Activated CD4-positive, alpha-beta T cell treated with anti-CD3 and anti-CD28 coated beads for 48 hours (primary cell): ENCODE measurements around the gene GSTCD.
A peak's percentile ranks its signal among the peaks of the same experiment; 100 is the strongest.
"Not testable (repeated sequence)": the region's sequence is repeated elsewhere in the genome, so short reads cannot be mapped to it uniquely, and the experiment has no call there.

Experiments
- DNase-seq: peaks from one replicate; pipeline ENCODE4 v3.0.0-alpha.2; 2020

The GSTCD gene, protein sequence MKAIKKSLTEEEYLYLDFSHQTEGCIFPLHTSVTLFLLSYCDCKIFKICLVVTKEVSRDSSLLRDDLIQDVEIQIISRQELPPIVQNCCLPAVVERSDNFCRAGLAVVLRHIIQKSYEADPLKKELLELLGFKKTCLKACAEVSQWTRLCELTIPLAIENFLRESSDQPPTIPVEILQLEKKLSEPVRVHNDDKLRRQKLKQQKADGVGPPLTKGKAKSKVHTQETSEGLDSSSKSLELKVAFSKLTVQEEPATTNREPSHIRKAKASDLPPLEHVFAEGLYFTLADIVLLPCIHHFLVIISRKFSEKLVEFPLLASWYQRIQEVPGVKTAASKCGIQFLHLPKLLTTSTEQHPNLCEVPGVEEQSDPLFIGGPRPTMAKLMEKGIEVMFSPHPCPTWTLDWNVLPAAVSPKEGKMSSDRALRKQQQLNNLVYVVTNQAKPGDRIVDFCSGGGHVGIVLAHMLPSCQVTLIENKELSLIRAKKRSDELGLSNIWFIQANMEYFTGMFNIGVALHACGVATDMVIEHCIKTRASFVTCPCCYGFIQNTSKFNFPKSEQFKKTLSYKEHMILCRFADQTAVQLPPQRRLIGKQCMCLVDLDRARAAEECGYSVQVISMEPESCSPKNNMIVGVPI

DNA sequence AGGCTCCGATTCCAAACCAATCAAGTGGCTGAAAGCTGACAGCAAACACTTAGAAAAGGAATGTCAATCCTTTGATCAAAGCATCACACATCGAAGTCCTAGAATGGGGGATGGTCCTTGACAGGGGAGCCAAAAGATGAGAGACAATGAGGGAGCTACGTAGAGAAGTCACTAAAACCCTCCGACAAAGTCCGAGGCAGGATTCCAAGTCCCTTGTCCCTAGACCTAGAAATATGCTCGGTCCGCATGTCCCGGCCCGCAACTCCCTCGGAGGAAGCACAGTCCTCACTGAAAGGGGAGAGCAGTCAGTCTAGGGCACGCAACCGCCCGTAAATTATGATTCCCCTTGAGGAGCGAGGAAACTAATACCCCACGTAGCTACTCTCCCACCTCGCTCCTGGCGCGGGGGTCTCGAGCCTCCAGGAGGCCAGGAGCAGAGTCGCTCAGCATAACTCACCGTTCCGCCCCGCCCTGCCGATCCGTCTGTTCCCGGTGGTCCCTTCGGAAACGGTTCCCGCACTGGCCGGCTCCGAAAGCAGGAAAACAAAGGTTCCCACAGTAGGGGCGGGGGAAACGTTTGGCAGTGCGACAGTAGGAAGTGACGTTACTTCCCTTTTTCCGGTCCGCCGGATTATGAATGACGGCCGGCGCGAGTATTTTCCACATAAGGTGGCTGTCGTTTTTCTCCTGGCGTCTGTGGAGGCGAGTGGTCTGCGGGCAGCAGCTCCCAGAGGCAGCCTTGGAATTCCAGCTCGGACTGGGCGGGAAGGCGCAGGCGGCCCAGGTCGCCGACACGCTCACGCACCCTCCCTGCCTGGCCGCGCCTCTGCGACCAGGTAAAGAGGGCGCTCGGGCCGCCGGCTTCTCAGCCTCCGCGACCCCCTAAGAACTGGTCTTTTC, at the start of gene GSTCD, which contains the start of gene INTS12:
Gene GSTCD (plus strand): TSS at position 604 of the 900 bp plus-strand sequence. CDS start 8,830 bp downstream, outside the sequence.
Gene INTS12 (minus strand): TSS at position 509 of the 900 bp plus-strand sequence. CDS start 8,684 bp downstream, outside the sequence.
- DNase-seq, result peak; percentile 93

DNA sequence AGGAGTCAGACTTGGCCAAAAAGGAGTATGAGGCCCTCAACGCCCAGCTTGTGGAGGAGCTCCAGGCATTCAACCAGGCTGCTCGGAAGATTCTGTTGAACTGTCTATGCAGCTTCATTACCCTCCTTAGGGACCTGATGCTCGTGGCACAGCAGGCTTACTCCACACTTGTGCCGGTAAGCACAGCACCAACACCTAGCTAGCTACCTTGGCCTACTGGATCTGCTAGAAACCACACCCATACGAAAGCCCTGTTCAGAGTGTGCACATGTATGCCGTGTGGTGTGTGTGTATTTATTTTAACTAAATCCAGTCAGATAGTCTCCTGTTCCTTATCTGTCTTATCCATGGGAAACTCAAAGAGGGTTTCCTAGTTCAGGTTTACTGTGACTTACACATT, 49.4 kb upstream of the GSTCD start:
- no peak for DNase-seq

DNA sequence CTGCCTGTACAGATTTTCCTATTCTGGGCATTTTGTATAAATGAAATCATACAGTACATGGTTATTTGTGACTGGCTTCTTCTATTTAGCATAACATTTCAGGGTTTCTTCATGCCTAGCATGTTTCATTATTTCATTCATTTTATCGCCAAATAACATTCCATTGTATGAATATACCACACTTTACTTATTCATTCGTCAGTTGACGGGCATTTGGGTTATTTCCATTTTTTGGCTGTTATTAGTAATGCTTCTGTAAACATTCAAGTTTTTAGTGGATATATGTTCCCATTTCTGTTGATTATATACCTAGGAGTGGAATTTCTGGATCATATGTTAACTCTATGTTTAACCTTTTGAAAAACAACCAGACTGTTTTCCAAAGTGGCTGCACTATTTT, 47.6 kb upstream of the GSTCD start:
- DNase-seq, result no peak

DNA sequence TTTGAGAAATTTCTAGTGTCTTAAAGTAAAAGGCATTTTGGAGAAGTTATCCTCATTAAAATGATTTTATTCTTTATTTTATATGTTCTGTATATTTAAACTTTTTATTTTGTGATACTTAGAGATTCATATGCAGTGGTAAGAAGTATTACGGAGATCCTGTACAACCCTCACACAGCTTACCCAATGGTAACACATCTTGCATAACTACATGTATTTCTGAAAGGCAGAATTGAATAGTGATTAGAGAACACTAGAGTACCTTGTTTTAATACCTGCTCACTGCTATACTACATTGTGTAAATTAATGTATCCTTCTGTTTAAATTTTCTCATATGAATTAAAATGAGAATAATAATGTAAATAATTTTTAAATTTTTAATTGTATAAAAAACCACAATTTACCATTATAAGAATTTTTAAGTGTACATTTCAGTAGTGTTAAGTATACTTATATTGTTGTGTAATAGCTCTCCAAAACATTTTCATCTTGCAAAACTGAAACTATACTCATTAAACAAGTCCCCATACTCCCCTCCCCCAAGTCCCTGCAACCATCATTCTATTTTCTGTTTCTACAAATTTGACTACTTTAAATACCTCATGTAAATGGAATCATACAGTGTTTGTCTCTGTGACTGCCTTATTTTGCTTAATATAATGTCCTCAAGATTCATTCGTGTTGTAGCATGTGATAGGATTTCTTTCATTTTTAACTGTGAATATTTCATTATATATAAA, 45.5 kb upstream of the GSTCD start:
- no peak for DNase-seq

DNA sequence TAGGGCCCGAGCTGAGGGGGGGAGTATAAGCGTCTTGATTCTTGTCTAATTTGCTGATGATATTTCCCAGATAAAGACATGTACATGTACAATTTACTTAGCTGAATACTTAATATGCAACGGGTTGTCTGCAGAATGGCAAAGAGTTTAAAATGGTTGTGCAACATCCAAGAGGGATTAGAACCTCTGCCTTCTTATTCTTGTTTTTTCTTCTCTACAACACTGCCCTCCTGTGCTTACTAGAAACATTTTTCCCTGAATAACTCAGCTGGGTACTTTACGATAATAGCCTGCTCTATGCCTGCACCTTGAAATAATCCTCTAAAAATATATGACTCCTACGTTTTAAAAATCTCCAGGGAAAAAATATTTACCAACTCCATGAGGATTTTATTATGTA, 41.9 kb upstream of the GSTCD start:
- no peak for DNase-seq

DNA sequence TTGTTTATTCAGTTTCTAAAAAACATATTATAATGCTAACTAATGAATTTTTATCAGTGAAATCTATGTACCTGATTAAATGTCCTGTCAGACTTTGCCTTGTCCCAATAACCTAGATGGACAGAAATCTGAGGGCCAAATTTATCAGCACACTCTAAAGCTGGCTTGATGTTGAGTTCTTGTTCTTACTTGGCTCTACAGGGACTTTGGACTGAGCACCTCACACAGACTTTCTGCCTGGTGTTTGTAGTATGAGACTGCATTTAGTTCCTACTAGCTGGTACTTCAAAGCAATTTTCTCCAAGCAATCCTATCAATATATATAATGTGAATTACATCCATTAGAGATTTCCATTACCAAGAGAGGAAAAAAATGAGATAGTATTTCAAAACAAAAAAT, 37.9 kb upstream of the GSTCD start:
- DNase-seq, result no peak

DNA sequence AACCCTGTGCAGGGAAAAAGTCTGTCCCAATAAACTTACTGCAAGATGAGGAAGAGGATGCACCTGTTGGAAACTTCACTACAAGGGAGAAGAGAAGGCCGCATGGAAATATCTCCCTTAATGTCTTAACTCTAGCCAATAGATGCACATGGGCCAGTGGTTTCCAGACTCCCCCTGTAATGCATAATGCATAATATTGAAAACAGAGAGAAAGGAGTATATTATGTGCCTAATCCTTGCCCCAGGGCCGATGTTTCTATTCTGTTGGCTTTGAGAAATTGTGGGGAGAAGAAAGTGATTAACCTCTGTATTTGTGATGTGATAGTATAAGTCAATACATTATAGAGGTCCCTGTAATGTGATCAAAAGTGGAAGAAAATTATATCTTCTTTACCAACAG, 37.3 kb upstream of the GSTCD start:
- DNase-seq, result no peak

DNA sequence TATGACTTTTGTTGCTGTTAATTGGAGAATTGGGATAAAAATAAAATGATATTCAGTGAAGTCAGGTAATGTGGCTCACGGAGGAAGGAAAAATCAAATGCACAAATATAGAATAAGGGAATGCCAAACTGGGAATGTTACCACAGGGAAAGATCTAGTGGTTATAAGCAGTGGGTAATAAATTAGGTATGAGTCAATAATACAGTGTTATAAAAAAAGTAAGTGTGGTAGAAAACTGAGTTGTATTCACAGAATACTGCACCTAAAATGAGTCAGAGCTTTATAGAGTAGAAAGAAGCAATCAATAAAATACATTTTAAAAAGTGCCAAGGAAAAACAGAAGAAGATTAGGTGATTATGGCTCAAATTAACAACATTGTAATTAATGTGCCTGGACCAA, 34.6 kb upstream of the GSTCD start:
- DNase-seq, result no peak

DNA sequence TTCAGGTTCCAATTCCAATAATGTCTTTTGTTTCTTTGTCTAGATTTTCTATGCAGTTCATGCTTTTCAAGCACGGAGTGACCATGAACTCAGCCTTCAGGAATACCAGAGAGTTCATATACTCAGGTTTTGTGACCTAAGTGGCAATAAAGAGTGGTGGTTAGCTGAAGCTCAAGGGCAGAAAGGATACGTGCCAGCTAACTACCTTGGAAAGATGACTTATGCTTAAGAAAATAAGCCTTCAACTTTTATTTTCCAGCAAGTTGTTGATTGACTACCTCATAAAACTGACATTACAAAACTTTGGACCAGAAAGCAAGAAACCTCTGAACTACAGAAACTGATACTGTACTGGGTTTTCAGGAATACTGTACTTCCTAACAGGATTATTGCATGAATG, 30.9 kb upstream of the GSTCD start:
- no peak for DNase-seq

DNA sequence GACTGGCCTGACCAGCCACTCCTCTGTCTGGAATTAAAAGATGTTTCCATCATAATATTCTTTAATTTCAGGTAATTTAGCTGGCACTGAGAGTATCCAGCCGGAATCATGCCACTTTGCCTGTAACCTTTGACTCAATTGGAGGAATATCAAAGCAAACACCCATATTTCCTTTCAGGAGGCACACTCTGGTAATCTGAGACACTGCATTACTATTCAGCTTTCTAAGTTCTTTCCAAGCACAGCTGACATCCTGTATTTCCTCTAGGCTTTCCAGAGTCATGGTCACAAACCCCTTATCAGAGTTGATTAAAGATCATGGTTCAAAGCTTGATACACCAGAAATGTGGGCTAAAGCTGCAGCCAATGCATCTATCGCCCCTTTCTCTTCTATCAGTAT, 29.4 kb upstream of the GSTCD start:
- DNase-seq, result no peak

DNA sequence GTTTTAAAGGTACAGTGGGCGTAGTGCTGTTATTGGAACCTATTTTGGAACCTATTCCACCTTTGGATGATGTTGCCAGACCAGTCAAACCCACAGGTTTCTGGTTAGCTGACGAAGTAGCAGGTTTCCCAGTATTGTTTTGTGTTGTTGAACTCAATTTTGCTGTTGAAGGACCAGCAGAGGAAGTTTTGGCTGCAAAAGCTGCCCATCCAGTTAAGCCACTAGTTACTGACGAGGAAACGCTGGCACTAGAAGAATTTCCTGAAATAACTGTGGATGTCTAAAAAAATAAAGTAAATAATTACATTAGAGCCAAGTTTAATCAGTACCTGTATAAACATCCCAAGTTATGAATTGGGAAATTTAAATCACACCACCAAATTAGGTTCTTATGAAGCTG, 25.5 kb upstream of the GSTCD start:
- no peak for DNase-seq

DNA sequence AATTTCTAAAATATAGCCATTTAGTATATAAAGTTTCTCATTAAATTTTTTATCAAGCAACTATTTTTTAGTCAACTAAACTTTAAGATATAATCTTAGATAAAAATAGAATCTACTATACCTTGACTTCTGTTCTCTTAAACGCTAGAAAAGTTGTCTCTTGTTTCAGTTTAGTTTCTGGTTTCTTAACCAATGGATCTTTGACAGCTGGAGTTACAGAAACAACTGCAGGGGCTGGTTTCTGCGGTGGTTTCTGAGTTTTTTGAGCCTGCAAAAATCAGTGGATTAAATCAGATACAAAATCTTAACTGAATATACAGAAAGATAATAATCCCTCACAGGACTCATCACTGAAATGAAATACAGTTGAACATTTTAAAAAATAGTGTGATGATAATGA, 22.0 kb upstream of the GSTCD start:
- no peak for DNase-seq

DNA sequence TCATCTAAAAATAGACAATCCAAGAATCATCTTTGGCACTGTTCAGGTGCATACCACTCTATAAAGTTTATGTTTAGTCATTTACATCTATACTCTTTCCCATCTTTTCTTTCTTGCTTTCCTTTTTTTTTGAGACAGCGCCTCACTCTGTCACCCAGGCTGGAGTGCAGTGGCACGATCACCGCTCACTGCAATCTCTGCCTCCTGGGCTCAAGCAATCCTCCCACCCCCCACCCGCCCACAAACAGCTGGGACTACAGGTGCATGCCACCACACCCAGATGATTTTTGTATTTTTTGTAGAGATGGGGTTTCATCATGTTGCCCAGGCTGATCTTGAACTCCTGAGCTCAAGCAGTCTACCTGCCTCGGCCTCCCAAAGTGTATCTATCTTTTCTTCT, 13.8 kb upstream of the GSTCD start:
- not testable (repeated sequence) for DNase-seq

DNA sequence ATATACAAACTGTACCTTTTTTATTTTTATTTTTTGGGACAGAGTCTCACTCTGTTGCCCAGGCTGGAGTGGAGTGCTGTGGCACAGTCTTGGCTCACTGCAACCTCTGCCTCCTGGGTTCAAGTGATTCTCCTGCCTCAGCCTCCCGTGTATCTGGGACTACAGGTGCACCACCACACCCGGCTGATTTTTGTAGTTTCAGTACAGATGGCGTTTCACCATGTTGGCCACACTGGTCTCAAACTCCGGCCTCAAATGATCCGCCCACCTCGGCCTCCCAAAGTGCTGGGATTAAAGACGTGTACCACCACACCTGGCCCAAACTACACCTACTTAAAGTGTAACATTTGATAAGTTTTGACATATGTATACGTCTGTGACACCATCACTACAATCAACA, 12.8 kb upstream of the GSTCD start:
- not testable (repeated sequence) for DNase-seq

DNA sequence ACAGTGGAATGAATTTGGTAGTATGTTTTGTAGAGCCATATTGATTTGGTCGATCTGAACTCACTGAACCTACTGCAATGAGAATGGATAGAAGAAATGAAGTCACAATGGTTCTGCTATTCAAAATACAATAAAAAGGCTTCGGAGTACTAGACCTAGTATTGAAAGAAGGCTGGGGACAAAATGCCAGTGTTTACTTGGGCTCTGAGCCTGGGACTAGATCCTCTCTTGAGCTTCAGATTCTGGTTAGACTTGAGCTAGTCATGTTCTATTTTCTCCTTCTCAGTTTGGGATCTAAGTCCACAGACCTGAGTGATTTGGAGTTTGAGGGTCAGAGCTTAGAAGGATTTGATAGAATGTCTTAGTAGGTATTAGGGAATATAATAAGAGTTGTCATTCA, 10.0 kb upstream of the GSTCD start:
- DNase-seq, result no peak

DNA sequence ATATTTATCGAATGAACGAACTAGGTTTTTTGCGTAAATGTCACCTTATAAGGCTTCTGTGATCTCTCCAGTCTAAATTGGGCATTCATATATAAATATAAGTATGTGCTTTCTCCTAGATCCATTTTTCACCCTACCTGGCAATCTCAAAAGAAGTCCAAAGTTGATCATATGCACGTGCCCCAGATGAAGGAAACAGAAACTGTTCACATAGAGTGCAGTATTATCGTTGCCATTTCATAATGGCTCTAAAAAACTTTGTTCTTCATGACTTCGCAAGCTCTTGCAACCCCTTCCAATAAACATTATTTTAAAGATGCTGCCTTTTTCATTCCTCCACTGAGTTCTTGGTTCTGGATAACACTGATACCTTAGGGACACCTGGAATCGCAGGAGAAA, 803 bp upstream of the GSTCD start:
- no peak for DNase-seq

DNA sequence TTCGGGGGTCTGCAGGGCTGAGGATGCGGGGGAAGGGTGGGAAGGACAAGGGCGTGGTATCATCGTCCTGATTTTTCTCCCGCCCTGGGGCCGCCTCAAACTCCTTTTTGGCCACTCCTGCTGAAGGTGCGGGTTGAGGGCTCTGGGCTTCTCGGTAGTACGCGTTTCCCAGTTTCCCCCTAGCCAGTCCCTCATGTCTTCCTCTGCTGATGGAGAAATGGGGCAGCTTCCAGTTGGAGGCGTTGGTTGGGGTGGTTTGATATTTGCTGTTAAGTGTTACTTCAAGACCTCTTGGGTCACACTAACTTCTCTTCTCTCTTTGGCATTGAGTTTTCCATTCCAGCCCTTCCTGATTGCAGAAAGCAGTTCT, 482 bp downstream of the GSTCD start:
- DNase-seq, result peak; percentile 29

DNA sequence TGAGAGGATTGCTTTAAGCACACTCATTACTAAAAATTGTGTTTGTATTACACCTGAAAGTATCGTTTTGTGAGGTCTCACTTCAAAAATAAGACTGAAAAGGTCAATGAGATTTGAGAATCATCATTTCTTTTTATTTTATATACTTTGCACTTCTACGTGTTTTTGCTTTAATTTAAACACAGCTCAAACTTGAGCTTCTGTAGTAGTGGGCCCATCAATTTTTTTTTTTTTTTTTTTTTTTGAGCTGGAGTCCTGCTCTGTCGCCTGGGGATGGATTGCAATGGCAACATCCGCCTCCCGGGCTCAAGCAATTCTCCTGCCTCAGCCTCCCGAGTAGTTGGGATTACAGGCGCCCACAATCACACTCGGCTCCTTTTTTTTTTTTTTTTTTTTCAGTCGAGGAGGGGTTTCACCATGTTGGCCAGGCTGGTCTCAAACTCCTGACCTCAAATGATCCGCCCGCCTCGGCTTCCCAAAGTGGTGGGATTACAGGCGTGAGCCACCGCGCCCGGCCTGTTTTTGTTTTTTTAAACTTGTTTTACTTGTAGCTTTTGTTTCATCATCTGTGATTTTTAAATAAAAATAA, 1.5 kb downstream of the GSTCD start:
- no peak for DNase-seq

DNA sequence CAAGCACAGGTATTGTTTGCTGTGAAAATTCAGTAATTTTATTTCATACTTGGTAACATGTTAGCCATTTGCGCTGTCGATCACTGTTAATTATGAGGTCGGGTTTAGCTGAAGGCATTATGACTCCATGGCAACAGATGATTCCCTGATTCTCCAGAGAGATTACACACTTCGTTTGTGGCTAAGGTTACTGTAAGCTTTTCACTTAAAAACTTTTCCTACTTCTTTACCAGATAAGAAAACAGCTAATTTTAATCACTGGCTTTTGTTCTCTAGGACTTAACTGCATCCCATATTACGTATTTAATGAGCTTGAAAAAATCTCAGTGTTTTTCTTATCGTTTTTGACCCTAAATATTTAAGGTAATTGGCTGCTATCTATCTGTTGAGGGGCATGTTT, 2.1 kb downstream of the GSTCD start:
- DNase-seq, result no peak

DNA sequence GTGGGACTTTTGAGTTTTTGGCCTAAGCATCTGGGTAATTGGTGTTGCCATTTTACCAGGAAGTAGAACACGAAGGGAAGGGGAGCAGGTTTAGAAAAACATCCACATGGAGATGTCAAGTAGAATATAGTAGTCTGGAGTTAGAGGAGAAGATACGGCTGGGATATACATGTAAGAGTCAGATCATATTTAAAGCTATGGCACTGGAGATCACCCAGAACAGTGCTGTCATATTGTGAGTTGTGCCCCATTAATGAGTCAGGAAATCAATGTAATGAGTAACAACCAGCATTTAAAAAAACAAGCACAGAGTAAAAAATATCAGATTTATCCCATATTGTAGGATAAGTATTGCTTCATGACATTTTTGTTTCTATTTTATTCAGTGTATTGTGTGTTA, 4.2 kb downstream of the GSTCD start:
- no peak for DNase-seq

DNA sequence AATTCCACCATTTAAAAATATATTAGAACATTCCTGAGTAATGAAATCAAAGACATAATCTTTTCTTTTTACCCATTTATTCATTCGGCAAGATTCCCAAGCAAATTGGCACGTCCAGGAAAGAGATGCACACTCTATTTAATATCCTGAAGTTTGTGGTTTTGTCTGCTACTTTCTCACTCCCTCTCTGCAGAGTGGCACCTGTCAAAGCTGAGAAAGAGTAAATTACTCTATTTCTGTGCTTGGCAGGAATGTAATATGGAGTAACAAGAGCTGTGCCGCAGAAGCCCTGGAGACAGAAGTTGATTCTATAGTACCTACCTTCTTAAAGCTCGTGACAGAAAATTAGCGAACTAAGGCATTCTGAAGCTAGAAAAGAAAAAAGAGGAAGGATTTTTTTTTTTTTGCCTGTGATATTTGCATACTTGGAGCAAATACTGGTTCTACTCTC, 5.5 kb downstream of the GSTCD start:
- DNase-seq, result no peak

DNA sequence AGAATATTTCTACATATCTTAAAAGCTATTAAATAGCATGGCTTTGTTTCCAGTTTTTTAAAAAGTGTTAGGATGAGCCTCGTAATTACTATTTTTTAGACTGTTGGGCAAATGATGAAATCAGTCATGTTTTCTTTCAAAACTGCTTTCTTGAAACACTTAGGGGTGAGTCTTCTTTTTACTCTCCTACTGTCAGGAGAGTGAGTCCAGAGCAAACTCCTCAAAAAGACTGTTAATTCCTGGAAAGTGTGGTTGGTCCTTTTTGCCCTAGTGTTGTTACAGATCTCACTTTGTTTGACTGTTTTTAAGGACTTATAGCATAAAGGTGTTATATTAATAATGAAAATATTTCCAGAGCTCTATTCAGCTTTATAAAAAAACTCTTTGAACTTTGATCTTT, 6.3 kb downstream of the GSTCD start:
- DNase-seq, result no peak
